Stimulated activated CD4-positive, alpha-beta T cell treated with anti-CD3 and anti-CD28 coated beads, Interleukin-4, amount 100 ng/mL, for 48 hours (primary cell): ENCODE measurements around the gene PLCB1.

Experiments
- DNase-seq, 2 donors: peaks; one replicate each; pipeline ENCODE4 v3.0.0-alpha.2; 2020; ENCODE audit warnings: low read depth in 2 of 2

Gene PLCB1

DNA sequence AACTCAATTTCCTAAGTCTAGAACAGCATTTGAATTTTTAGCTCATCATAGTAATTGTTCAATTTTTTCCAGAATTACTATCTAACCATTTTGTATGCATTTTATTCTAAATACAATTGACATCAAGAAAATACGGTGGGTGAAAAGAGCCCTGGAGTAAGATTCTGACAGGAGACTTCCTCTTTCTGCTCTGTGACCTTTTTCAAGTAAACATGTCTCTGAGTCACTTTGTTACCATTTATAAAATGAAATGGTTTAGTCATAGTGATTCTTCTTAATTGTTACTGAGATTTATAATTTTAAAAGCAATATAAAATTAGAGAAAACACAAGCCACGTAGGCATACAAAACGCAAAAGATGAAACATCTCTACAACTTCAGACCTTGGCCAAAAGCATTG lies 80.2 kb downstream of the PLCB1 start:
- no peak for DNase-seq

DNA sequence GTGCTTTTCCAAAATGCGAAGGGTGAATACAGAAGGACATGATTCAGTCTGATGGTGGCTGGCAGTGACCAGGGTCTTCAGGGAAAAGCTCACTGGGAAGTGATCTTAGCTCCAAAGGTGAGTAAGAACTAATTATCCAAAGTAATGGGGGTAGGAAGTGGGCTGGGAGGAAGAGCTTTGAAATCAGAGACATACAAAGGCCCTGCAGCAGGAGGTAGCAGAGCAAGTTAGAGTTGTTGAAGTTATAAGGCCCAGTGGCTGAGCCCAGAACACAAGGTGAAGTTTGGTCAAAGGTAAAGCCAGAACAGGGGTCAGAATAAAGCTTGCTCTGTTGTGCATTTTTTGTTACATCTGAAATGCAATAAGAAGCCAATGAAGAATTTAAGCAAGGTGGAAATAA lies 81.2 kb downstream of the PLCB1 start:
- DNase-seq = no peak

DNA sequence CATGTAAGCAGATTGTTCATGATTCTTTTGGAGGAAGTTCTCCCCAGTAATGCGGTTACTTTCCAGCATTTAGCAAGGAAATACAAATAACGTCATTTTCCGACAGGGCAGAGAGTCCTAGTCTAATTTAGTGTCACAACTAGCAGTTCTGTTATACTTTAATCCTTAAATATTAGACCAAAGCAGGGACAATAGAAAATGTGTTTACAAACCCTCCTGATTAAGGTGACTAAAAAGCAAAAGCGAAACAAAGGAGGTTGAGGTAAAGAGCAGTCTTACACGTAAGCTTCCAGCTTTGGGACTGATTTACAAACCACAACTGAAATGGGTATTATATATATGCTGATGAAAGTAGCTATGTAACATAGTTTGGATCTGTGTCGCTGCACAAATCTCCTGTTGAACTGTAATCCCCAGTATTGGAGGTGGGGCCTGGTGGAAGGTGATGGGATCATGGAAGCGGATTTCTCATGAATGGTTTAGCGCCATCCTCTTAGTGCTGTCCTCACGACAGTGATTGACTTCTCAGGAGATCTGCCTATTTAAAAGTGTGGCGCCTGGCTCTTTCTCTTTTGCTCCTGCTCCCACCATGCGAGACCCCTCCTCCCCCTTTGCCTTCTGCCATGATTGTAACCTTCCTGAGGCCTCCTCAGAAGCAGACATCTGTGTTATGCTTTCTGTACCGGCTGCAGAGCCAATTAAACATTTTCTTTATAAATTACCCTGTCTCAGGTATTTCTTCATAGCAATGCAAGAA lies 81.9 kb downstream of the PLCB1 start:
- no peak for DNase-seq

DNA sequence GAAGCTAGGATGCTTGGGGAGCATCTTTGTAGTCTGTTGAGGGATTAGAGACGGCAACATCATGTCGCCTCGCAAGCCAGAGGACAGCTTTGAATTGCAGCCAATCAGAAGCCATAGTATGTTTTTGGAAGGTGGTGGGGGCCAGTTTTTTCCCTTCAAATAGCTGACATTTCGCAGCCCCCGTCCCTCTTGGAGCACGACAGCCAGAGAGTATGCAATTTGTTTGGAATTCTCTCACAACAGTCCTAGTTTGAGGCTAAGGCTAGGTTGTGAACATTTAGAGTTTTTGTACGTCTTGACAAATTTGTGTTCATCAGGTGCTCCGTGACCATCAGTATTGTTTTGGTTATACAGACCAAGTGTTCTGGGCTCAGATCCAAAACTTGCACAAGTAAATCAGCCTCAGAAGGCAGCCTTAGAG lies 83.3 kb downstream of the PLCB1 start:
- no peak for DNase-seq

DNA sequence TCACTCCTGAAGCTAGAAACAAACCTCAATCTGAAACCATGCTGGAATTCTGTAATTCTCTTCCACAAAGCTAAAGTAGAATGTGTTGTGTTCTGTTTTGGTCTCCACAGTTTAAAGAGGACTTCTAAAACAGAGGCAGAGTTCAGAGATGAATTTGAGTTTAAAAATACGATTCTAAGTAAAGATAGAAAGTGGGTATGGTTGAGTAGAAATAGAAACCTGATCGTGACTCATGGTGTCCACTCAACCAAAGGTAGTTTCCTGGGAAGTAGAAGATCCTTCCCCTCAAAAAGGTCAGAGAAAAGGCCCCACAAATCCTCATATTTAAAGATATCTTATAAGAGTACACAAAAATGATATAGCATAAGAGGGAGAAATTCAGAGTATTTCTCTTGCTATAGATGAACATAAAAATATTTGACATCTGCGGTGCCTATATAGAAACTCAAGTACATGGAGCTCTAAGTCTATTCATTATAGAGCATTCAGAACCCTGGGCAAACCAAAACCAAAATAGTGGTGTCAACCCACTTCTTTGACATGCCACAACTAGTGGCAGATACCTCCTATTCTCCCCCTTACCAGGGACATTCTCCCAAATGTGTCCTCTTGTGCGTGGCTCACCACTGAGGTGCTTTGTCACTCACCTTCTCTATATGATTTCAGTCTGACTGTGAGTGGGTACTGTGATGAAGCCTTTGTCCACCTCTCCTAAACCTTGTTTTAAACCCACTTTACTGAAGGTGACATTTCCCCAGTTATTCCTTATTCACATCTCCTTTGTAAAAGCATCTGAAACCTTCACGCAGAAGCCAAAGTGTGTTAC lies 84.5 kb downstream of the PLCB1 start:
- no peak for DNase-seq

DNA sequence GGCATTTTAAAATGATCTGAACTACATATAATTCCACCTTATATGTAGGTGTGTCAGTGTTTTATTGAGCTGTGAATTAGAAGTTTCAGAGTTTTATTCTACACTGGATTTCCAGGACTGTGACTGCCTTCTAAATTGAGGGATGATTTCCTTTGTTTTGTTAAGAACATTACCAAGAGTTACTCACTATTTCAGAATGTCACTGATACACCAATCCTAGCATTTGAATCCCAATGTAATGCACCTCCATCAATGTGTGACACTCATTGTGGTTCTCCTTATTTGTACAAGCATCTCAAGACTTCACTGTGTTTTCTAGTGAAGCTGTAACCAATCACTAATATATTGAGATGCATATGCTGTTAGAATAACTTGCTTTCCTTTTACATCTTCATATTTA lies 86.8 kb downstream of the PLCB1 start:
- no peak for DNase-seq

DNA sequence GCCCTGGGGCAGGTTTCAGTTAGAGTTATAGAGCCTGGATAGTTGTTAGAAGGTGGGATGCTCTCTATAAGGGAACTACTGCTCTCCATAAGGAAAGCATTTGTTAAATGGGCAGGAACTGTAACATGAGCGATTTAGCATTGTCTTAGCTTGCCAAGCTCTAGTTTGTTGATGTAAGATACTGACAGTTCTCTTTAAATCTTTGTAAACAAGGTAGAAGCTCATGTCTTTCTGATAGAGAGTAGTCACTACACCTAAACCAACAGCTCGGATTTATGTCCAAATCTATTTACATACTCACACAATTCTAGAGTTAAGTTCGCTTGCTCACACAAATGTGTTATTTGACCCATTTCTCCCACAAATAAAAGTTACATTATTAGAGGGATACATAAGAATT lies 87.3 kb downstream of the PLCB1 start:
- no peak for DNase-seq

DNA sequence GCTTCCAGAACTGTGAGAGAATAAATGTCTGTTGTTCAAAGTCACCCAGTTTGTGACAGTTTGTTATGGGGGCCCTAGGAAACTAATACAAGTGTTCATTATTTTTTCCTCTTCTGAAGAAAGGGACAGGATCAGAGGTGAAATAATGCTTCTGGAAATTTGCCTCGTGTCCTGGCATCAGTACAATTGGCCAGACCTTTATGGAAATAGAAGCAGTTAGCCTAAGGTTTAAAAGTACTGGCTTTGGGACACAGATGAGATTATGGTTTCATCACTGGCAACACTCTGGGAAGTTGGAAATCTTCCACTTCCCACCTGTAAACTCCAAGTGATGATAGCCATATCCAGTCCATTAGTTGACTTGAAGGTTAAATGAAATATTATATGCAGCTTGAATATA lies 88.7 kb downstream of the PLCB1 start:
- DNase-seq = no peak

DNA sequence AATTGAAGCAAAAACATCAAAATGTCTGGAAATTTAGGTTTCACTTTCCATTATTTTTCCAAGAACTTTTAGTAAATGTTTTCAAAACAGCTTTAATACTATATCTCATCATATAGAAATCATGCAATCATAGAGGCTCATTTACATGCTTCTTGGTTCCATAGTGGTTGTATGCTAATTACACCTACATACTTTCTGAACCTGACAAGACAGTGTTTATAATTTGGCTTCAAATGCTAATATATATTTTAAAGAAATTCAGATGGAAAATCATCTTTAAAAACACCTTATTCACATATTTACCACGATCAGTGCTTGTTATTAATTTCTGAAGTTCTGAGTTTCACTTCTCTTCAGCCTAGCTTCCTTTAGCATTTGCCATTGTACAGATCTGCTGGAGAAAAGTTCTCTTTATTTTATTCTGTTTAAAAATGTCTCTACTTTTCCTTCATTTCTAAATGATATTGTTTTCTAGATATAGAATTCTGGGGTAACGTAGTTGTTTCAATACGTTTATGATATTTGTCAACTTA lies 89.9 kb downstream of the PLCB1 start:
- DNase-seq = no peak

DNA sequence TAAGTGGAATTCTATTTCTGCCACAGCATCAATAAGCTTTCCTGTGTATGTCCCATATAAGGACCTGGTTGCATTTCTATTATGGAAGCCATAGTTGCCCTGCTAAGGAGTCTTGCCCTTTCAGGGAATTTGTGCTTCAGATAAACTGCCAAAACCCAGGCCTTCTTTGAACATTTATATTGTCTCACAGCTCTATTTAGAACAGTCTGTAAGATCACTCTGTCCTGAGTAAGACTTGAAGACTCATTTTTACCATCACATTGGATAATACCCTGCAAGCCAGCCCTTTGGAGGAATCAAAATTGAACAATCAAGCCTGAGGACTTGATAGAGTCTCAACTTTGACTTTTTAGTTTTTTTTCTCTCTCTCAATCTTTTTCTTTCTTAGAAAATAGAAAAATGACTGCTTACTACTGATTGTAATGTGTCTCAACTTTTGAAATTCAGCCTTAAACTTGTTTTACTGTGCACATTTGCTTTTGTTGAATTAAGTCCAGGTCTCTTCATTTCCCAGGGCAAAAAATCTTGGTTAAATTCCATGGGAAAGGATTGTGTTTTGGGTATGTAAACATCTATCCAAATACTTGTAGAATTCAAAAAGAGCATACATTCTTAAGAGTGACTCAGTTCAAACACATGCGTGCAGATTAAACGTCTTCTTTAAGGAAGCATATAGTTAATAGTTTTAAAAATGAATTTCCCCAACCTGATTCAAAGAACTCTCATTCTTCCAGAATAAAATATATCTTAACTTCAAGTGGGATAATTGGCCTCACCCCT lies 91.2 kb downstream of the PLCB1 start:
- DNase-seq = no peak

DNA sequence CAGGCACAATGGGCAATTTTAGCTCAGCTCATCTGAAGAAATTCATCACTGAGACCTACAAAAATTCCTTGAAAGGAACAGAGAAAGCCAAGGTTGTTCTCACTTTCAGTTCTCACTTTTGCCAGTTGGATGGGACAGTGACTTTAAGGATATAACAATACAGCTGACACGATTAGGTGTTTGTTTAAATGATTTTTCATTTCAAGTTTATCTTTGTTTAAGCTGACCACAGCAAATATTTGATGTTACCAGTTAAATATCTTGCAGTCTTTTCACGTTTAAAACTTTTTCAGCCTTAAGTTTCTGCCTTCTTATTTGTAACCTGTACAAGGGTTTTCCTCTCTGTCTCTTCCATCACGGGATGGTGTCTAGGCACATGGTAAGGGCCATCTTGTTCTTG lies 93.6 kb downstream of the PLCB1 start:
- DNase-seq = no peak

DNA sequence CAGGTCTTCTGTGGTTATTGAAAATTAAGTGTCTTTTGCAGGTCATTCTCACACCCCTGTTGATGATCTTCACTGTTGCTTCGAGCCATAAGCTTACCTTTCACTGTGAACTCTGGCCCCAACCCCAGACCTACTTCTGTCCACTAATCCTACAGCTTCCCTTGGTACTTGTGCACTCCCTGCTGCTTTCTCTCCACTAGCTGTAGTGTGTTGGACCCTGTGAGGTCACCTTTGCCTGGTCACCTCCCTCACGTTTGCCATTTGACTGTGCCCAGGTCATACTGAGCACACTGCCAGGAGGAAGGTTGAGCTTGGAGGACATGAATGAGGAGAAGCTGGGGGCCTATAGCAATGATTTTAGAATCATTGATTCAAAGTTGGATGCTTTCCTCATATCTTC lies 94.0 kb downstream of the PLCB1 start:
- DNase-seq = no peak

DNA sequence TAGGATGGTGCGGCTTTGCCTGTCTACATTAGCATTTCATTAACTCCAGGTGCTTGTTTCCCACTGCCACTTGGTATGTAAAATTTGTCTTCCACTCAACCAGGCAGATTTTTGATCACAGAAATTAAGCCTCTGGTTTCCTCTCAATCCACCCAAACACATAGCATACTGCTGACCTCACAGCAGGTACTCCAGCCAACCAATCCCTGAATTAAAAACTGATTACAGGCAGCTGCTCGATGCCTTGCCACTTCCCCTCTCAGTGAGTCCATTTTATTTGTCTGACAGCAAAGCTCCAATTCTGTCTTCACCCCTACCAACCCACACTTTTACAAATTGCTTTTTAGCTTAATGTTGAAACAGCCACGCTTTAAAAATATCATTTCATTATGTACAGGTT lies 95.2 kb downstream of the PLCB1 start:
- DNase-seq = no peak

DNA sequence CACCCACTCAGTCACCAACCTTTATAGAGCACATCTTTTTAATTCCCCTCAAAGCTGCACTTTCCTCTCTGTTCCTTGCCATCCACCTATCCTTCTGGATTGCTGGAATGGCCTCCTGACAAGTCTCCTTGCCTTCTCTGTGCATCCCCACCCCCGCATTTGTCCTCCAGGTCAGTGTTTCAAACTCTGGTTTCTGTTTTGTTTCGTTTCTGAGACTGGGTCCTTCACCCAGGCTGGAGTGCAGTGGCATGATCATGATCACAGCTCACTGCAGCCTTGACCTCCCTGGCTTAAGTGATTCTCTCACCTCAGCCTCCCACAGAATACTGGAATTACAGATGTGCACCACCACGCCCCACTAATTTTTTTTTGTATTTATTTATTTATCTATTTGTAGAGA lies 96.2 kb downstream of the PLCB1 start:
- DNase-seq = no peak

DNA sequence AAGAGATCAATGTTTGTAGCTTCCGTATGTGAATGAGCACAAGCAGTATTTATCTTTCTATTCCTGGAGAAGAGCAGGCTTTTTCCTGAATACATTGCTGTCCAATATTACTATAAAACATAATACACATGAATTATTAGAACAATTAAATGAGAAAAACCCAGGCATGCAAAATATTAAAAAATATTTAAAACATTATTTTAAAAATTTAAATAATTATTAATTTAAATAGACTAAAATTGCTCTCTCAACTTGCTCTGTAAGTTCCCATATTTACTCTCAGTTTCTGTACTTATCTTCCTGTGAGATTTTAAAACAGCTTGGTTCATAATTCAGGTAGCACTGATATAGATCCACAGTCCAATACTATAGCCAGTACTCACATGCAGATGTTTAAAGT lies 97.0 kb downstream of the PLCB1 start:
- no peak for DNase-seq

DNA sequence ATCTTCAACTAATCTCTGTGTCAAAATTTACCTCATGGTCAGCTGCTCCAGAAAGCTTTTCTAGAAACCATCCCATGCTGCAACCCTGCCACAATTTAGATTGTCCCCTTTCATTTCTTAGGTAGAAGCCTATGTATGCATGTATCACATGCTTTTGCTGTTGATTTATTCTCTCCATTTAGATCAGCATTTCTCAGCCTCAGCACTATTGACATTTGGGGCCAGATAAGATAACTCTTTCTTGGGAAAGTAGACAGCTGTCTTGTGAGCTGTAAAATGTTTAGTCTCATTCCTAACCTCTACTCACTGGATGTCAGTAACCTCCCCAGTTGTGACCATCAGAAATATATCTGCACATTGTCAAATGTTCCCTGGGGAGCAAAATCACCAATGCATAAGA lies 99.0 kb downstream of the PLCB1 start:
- DNase-seq = no peak

DNA sequence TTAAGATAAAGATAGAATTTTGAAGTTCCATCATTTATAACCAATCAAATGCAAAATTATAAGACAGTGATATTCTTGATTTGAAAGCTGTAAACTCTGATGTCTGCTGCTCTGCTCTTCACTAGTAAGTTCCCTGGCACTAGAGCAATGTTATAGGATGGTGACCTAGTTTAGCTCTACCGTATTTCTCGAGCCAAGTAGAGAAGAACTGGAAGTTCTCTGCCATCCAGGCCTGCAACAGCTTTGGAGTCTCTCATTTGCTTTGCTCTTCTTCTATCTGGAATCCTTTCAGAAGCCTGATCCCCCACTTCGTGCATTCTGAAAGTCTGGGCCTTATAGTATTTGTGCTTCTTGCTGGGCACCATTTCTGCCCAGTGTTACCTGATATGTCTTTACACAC lies 100.3 kb downstream of the PLCB1 start:
- no peak for DNase-seq

DNA sequence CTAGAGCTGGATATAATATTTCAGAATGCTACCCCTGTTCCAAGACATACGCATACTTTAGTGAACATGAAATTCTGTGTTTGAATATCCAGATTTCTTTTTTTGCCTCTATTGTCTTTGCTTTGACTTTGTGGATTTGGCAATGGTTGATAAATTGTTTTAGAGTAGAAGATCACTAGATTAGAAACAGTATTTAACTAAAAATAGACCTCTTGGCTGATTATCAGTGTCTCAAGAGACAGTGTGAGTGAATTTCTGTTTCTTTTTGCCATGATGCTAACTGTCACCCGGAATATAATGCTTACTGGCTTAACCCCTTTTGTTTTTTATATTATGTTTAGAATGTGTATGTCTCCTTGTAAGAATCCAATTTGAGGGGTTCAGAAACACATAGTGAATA lies 102.5 kb downstream of the PLCB1 start:
- DNase-seq = no peak

DNA sequence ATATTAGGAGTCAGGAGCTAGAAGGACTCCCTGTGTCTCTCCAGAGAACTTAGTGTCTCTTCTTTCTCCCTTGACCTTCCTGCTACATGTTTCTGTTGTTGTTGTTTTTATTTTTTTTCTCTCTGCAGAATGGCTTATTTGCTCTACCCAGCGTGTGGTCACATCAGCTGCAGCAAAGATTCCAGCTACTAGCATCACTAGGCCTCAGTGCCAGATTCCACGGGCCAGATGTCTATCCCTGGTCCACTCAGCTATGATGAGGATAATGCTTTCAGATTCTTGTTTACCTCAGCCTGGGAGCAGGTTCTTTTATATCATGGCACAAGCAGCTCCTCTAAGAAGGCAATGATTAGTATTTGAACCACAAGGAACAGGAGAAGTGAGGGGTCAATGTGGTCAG lies 110.0 kb downstream of the PLCB1 start:
- no peak for DNase-seq

DNA sequence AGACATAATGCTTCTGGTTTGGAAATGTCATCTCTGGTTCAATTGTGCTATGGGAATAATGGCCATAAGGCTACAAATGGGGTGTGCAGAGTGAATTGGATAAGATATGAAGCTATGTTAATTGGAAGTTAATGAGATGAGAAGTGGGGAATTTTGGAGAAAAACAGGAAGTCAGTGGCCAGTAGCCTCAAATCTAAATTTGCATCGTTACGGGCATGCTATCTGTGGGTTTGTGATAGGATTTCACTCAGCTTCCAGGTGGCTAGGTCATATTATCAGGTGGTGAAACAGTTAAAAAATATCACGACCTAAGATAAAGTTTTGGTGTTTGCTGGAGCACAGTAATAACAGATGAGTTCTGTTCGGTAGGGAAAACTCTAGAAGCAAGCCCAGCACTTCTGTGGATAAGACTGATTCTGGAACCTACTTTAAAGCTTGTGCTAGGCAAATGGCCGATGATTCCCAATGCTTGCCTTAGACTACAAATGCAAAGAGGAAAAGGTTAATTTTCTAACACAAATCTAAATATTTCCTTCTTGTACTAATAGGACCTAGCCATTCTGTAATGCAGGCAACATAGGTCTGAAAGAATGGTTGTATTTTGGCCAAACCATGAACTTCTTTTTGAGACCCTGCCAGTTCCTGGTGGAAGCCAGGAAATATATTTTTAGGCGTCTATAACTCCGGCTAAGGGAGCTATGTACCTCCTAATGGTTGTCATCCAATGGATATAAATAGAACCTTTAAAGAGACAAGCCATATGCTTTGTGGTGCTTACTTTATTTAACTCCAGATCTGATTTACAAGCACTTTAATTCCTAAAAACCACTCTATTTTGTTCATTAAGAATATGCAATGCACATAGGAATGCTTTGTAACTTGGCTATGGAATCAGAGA lies 111.0 kb downstream of the PLCB1 start:
- DNase-seq = no peak

DNA sequence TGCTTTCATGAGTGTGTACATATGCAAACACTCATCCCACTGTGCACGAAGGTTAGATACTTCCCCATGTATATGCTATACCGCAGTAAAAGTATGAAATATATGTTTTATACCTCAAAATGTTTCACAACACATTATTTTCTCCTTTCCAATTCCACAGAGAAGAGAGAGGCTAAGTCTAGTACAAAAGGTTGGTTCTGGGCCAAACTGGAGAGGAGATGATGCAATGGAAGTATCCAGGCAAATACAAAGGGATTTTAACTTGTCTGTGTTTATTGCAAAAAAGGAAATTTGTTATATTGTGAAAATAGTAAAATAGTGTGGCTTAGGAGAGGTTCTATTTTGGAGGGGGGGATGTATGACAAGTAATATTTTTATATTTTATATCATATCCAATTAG lies 112.6 kb downstream of the PLCB1 start:
- DNase-seq = no peak
